Endothelial cell of umbilical vein (primary cell): ENCODE data around the gene CRAT. TPM values are rescaled to one million over a fixed set of nuclear protein-coding genes. Genes with fewer than 3 reads are reported as not detected.

Experiments
- BruUV-seq: library from RNA; stranded (reverse); fragments of 400-500 nt; replicated peaks from 2 replicates; lab custom pipeline; 2021; lab: Mats Ljungman, UMichigan
- CTCF ChIA-PET: fragments of 300-600, 350-600 bp; sonication (Branson Sonifier 250); formaldehyde crosslinking; loops from one replicate; lab custom pipeline; 2021; ENCODE audit warnings: antibody characterized with exemption, inconsistent platforms; lab: Charles Lee
- POLR2A ChIA-PET: fragments of 300-600, 350-600 bp; sonication (Branson Sonifier 250); formaldehyde crosslinking; loops from one replicate; lab custom pipeline; 2021; ENCODE audit warnings: antibody characterized with exemption, inconsistent platforms; lab: Charles Lee
- DNase-seq: peaks from one replicate; pipeline ENCODE4 v3.0.0-alpha.2; 2011; ENCODE audit warnings: low read depth, low spot score
- FAIRE-seq: peaks from 2 replicates; lab custom pipeline; 2011; peaks lifted over from hg19 to GRCh38; lab: Jason Lieb, UNC
- H2AFZ ChIP-seq: 2 replicates; pipeline ENCODE4 v1.6.0; 2012; ENCODE audit warnings: low read depth, low read length, control low read depth, inconsistent platforms
- H3K27ac ChIP-seq: 2 replicates; pipeline ENCODE4 v1.5.1; 2011; ENCODE audit warnings: low read depth, mild to moderate bottlenecking, control low read depth, low read length, moderate library complexity; ENCODE audit not compliant: insufficient read depth
- H3K27me3 ChIP-seq, 2 experiments: 2 replicates each; pipeline versions ENCODE4 v1.6.0 to v1.6.1; 2011; ENCODE audit warnings: low read length in 2 of 2, mixed read lengths in 1 of 2; ENCODE audit not compliant: control insufficient read depth in 2 of 2, insufficient read depth in 2 of 2
- H3K36me3 ChIP-seq, 2 experiments: 2 replicates in 1 of 2; 3 replicates in 1 of 2; pipeline ENCODE4 v1.5.1; 2011; ENCODE audit warnings: low read length in 2 of 2, mild to moderate bottlenecking in 1 of 2, moderate library complexity in 1 of 2; ENCODE audit not compliant: control insufficient read depth in 2 of 2, insufficient read depth in 2 of 2; ENCODE audit errors: extremely low read depth in 1 of 2
- H3K4me1 ChIP-seq: 3 replicates; pipeline ENCODE4 v1.5.1; 2011; ENCODE audit warnings: mild to moderate bottlenecking, low read length; ENCODE audit not compliant: control insufficient read depth, insufficient read depth; ENCODE audit errors: extremely low read depth
- H3K4me2 ChIP-seq: 2 replicates; pipeline ENCODE4 v1.6.1; 2011; ENCODE audit warnings: low read length, control low read depth, mixed read lengths; ENCODE audit not compliant: insufficient read depth
- H3K4me3 ChIP-seq, 3 experiments: fragments of 200-600 bp in 1 of 3; sonication (generic), shearing (Covaris generic) in 1 of 3; replicated peaks in 1 of 3; 2 replicates each; pipeline ENCODE4 v1.5.1; 2011 to 2016; ENCODE audit warnings: control low read depth in 3 of 3, low read length in 3 of 3, mild to moderate bottlenecking in 2 of 3, inconsistent platforms in 1 of 3, low read depth in 1 of 3, moderate library complexity in 1 of 3; ENCODE audit not compliant: insufficient read depth in 1 of 3
- H3K79me2 ChIP-seq: 2 replicates; pipeline ENCODE4 v1.6.0; 2012; ENCODE audit warnings: low read length, inconsistent platforms; ENCODE audit not compliant: control insufficient read depth, insufficient read depth
- H3K9ac ChIP-seq: replicated peaks from 2 replicates; pipeline ENCODE3; 2011; ENCODE audit warnings: low read length, control low read depth; ENCODE audit not compliant: insufficient read depth; ENCODE audit errors: extremely low read depth
- H3K9me1 ChIP-seq: replicated peaks from 3 replicates; pipeline ENCODE4 v1.6.0; 2011; ENCODE audit warnings: mild to moderate bottlenecking, low read length; ENCODE audit not compliant: control insufficient read depth, insufficient read depth; ENCODE audit errors: extremely low read depth
- H3K9me3 ChIP-seq: replicated peaks from 2 replicates; pipeline ENCODE4 v1.5.1; 2012; ENCODE audit warnings: low read length, inconsistent platforms; ENCODE audit not compliant: control insufficient read depth, insufficient read depth
- H4K20me1 ChIP-seq: replicated peaks from 2 replicates; pipeline ENCODE3; 2011; ENCODE audit warnings: mild to moderate bottlenecking, low read length; ENCODE audit not compliant: control insufficient read depth, insufficient read depth; ENCODE audit errors: extremely low read depth
- CTCF ChIP-seq, 2 donors: IDR thresholded peaks; 1 replicate in 1 of 2; 2 replicates in 1 of 2; pipeline ENCODE4 v1.5.1; 2011; ENCODE audit warnings: low read length in 2 of 2, mild to moderate bottlenecking in 2 of 2, moderate library complexity in 2 of 2, control low read depth in 1 of 2, inconsistent platforms in 1 of 2, low read depth in 1 of 2; ENCODE audit not compliant: insufficient read depth in 1 of 2; ENCODE audit errors: extremely low read depth in 1 of 2
- EZH2 ChIP-seq: IDR thresholded peaks from 2 replicates; pipeline ENCODE4 v1.6.1; 2012; ENCODE audit warnings: borderline replicate concordance, low read depth, mild to moderate bottlenecking, moderate library complexity, low read length, inconsistent platforms; ENCODE audit not compliant: severe bottlenecking
- FOS ChIP-seq: IDR thresholded peaks from 2 replicates; pipeline ENCODE4 v1.6.1; 2011; ENCODE audit warnings: mild to moderate bottlenecking, low read length, moderate library complexity, borderline replicate concordance; ENCODE audit not compliant: insufficient read depth
- GATA2 ChIP-seq: IDR thresholded peaks from 2 replicates; pipeline ENCODE4 v1.7.0; 2011; ENCODE audit warnings: low read depth, mild to moderate bottlenecking, moderate library complexity, mixed read lengths, low read length; ENCODE audit not compliant: insufficient read length, insufficient read depth
- JUN ChIP-seq: IDR thresholded peaks from 2 replicates; pipeline ENCODE4 v1.6.1; 2011; ENCODE audit warnings: borderline replicate concordance, low read depth; ENCODE audit not compliant: insufficient read length, insufficient read depth
- MAX ChIP-seq: IDR thresholded peaks from 2 replicates; pipeline ENCODE4 v1.6.1; 2011; ENCODE audit not compliant: insufficient read depth, insufficient read length
- MYC ChIP-seq: IDR thresholded peaks from one replicate; pipeline ENCODE4 v1.6.1; 2011; ENCODE audit warnings: mild to moderate bottlenecking, low read depth, low read length
- POLR2A ChIP-seq: IDR thresholded peaks from 2 replicates; pipeline ENCODE4 v1.6.1; 2012; ENCODE audit warnings: low read depth, mild to moderate bottlenecking, control low read depth, low read length
- POLR2AphosphoS5 ChIP-seq: IDR thresholded peaks from 2 replicates; pipeline ENCODE4 v1.6.1; 2012; ENCODE audit warnings: low read depth, mild to moderate bottlenecking, control low read depth, low read length, moderate library complexity; ENCODE audit not compliant: insufficient read depth
- dilution Hi-C: fragments of 300-500 bp; cut with MboI; formaldehyde crosslinking; loops from one replicate; pipeline ENCODE4 v1.15.0; 2019; ENCODE audit warnings: low sequenced_read_pairs; ENCODE audit not compliant: extremely low pct_ligation_motif_present
- intact Hi-C: fragments of 100-400 bp; cut with micrococcal nuclease; formaldehyde crosslinking; loops from one replicate; pipeline ENCODE4 v1.10.0; 2022
- polyA plus RNA-seq, 4 experiments: library from polyadenylated mRNA; depleted of rRNA in 3 of 4; stranded (reverse) in 3 of 4; unstranded in 1 of 4; fragments of >200 nt; gene quantifications; 2 replicates each; pipeline versions ENCODE4 v1.2.1 to v1.2.3, GENCODE V29; 2011 to 2012; ENCODE audit warnings: missing spikeins in 1 of 4
- total RNA-seq: library from RNA; stranded (reverse); gene quantifications from 2 replicates; pipeline ENCODE4 v1.2.3, GENCODE V29; 2021

CRAT gene
- total and polyA plus RNA-seq, 2 donors (not counting 3 experiments of a cell fraction or from before 2014, with no cell fraction given) = 34.2 to 55.3 TPM

- no peak overlapping the region for H3K4me2 ChIP-seq
- DNase-seq (no peak), FAIRE-seq (no peak)
- H3K4me1 ChIP-seq = no peaks in the 10 kb centered on the region
- ChIA-PET CTCF (interaction anchor here (1.7 kb wide), 1 partner anchor 9 kb away, joined by 8 read pairs; no protein-coding TSS in a partner anchor), POLR2A (no interaction called here)
- no peak overlapping the region for H3K9ac ChIP-seq
- dilution Hi-C loops = no loop called here
- peaks cover 3 to 4% of the 10 kb centered on the region in 2 experiments for H3K36me3 ChIP-seq
- H2AFZ ChIP-seq = no peak overlapping the region
- no peak overlapping the region for H3K4me3 ChIP-seq
- TF ChIP-seq GATA2 (no peak), POLR2AphosphoS5 (no peak), CTCF (IDR thresholded peaks at IDR 0.05; ENCODE audit: extremely low read depth in 1 of 2, insufficient read depth in 1 of 2, low read depth in 1 of 2, low read length in 2 of 2) (no peak), POLR2A (no peak), MAX (no peak), EZH2 (no peak), JUN (no peak), MYC (no peak), FOS (no peak)
- no TSS peak for BruUV-seq
- no peaks in the 10 kb centered on the region for H3K9me1 ChIP-seq
- no peaks in the 10 kb centered on the region for H3K9me3 ChIP-seq
- H3K27me3 ChIP-seq = no peaks in the 10 kb centered on the region
- no peaks in the 10 kb centered on the region for H4K20me1 ChIP-seq
- no peaks in the 10 kb centered on the region for H3K79me2 ChIP-seq
- H3K27ac ChIP-seq = no peak overlapping the region
- intact Hi-C loops = no loop called here
Observed at GRCh38 chr9:129094387-129095169, 16.0 kb downstream of the CRAT start.
